ENCODE data around the gene DYNC1H1. TPM values are rescaled to one million over a fixed set of nuclear protein-coding genes. Genes with fewer than 3 reads are reported as not detected.
"Not testable (repeated sequence)": the region's sequence is repeated elsewhere in the genome, so short reads cannot be mapped to it uniquely, and the experiment has no call there.

DYNC1H1 gene
- total RNA-seq, 2 experiments from 2014 or later: 209 to 291 TPM

- no peak overlapping the region for H2AFZ ChIP-seq (ENCODE audit: low read length)
- no peaks in the 10 kb centered on the region for H3K9me3 ChIP-seq (ENCODE audit: low read length)
- TF ChIP-seq CTCF (conservative IDR thresholded peaks at IDR 0.05; ENCODE audit: low read length) (no peak), EZH2phosphoT487 (IDR thresholded peaks at IDR 0.05; ENCODE audit: borderline replicate concordance, low read depth, low read length) (no peak)
- CTCF ChIA-PET (ENCODE audit: unreplicated experiment): no interaction called here
- POLR2A ChIA-PET: interaction anchor here (1.0 to 1.2 kb wide), 3 partner anchors 16 to 197 kb away, joined by 3 to 4 read pairs (median 3); no protein-coding TSS in a partner anchor
- no peaks in the 10 kb centered on the region for H3K9me2 ChIP-seq (ENCODE audit: insufficient read depth, low read length)
- H3K4me3 ChIP-seq (ENCODE audit: low read depth, low read length, poor library complexity, severe bottlenecking): no peak overlapping the region
- no peak for DNase-seq (ENCODE audit: low spot score)
- peaks cover 21% of the 10 kb centered on the region for H3K36me3 ChIP-seq (ENCODE audit: insufficient read depth, low read length)
- peaks cover 35% of the 10 kb centered on the region for H3K4me1 ChIP-seq (ENCODE audit: insufficient read depth, low read length, poor library complexity, severe bottlenecking)
- H3K79me2 ChIP-seq (ENCODE audit: insufficient read depth, low read depth, low read length): peaks cover 79% of the 10 kb centered on the region
- BruUV-seq (replicated peaks): no TSS peak
- peaks cover 17% of the 10 kb centered on the region; the same call in 1 of the 2 replicates for H4K20me1 ChIP-seq (ENCODE audit: insufficient read depth, low read length)
- H3K4me2 ChIP-seq (ENCODE audit: low read length): 0 out of 2 replicates have a peak overlapping the region, but pooled peaks have one; percentile 14
- no peak overlapping the region for H3K27ac ChIP-seq (ENCODE audit: low read depth, low read length, poor library complexity, severe bottlenecking)
- intact Hi-C loops (cut with micrococcal nuclease; ENCODE audit: unreplicated experiment): no loop called here
Measured at GRCh38 chr14:101968186-101968585, 3.8 kb downstream of the DYNC1H1 start.

- Histone ChIP-seq H2AFZ (ENCODE audit: low read length) (no peak overlapping the region), H3K4me1 (ENCODE audit: insufficient read depth, low read length, poor library complexity, severe bottlenecking) (peaks cover 30% of the 10 kb centered on the region), H3K27ac (ENCODE audit: low read depth, low read length, poor library complexity, severe bottlenecking) (peak overlapping the region; percentile 47), H3K9me3 (ENCODE audit: low read length) (no peaks in the 10 kb centered on the region), H3K4me2 (ENCODE audit: low read length) (peak overlapping the region; percentile 41), H3K79me2 (ENCODE audit: insufficient read depth, low read depth, low read length) (peaks cover 92% of the 10 kb centered on the region), H3K9me2 (ENCODE audit: insufficient read depth, low read length) (no peaks in the 10 kb centered on the region), H4K20me1 (ENCODE audit: insufficient read depth, low read length) (peaks cover 17% of the 10 kb centered on the region; the same call in 1 of the 2 replicates), H3K36me3 (ENCODE audit: insufficient read depth, low read length) (peaks cover 21% of the 10 kb centered on the region), H3K4me3 (ENCODE audit: low read depth, low read length, poor library complexity, severe bottlenecking) (no peak overlapping the region)
- CTCF ChIA-PET (ENCODE audit: unreplicated experiment): interaction anchor here (0.9 kb wide), 1 partner anchor 22 kb away, joined by 3 read pairs; no protein-coding TSS in a partner anchor
- peak; percentile 60 for DNase-seq (ENCODE audit: low spot score)
- POLR2A ChIA-PET: interaction anchor here (0.7 kb wide), 1 partner anchor 73 kb away, joined by 4 read pairs; no protein-coding TSS in a partner anchor
- intact Hi-C loops (cut with micrococcal nuclease; ENCODE audit: unreplicated experiment): no loop called here
- TF ChIP-seq CTCF (conservative IDR thresholded peaks at IDR 0.05; ENCODE audit: low read length) (no peak), EZH2phosphoT487 (IDR thresholded peaks at IDR 0.05; ENCODE audit: borderline replicate concordance, low read depth, low read length) (no peak)
- BruUV-seq (replicated peaks): no TSS peak
Measured at GRCh38 chr14:101969481-101969880, 5.1 kb downstream of the DYNC1H1 start.

GRCh38 chr14:101970830-101971400 is 6.5 kb downstream of the DYNC1H1 start:
- Histone ChIP-seq H3K9me3 (ENCODE audit: low read length) (no peaks in the 10 kb centered on the region), H3K79me2 (ENCODE audit: insufficient read depth, low read depth, low read length) (peaks cover 91% of the 10 kb centered on the region), H2AFZ (ENCODE audit: low read length) (no peak overlapping the region), H3K4me2 (ENCODE audit: low read length) (no peak overlapping the region), H3K4me3 (ENCODE audit: low read depth, low read length, poor library complexity, severe bottlenecking) (no peak overlapping the region), H3K4me1 (ENCODE audit: insufficient read depth, low read length, poor library complexity, severe bottlenecking) (peaks cover 30% of the 10 kb centered on the region), H4K20me1 (ENCODE audit: insufficient read depth, low read length) (peaks cover 14% of the 10 kb centered on the region), H3K36me3 (ENCODE audit: insufficient read depth, low read length) (peaks cover 28% of the 10 kb centered on the region), H3K27ac (ENCODE audit: low read depth, low read length, poor library complexity, severe bottlenecking) (no peak overlapping the region), H3K9me2 (ENCODE audit: insufficient read depth, low read length) (no peaks in the 10 kb centered on the region)
- no peak for DNase-seq (ENCODE audit: low spot score)
- POLR2A ChIA-PET: no interaction called here
- intact Hi-C loops (cut with micrococcal nuclease; ENCODE audit: unreplicated experiment): no loop called here
- BruUV-seq (replicated peaks): no TSS peak
- CTCF ChIA-PET (ENCODE audit: unreplicated experiment): no interaction called here
- TF ChIP-seq EZH2phosphoT487 (IDR thresholded peaks at IDR 0.05; ENCODE audit: borderline replicate concordance, low read depth, low read length) (no peak), CTCF (conservative IDR thresholded peaks at IDR 0.05; ENCODE audit: low read length) (no peak)

GRCh38 chr14:101971458-101971857 is 7.1 kb downstream of the DYNC1H1 start:
- BruUV-seq (replicated peaks); DNase-seq (ENCODE audit: low spot score); H3K4me3 ChIP-seq (ENCODE audit: low read depth, low read length, poor library complexity, severe bottlenecking); H3K4me2 ChIP-seq (ENCODE audit: low read length); H4K20me1 ChIP-seq (ENCODE audit: insufficient read depth, low read length); H2AFZ ChIP-seq (ENCODE audit: low read length); H3K9me3 ChIP-seq (ENCODE audit: low read length); H3K9me2 ChIP-seq (ENCODE audit: insufficient read depth, low read length); CTCF ChIA-PET (ENCODE audit: unreplicated experiment); H3K27ac ChIP-seq (ENCODE audit: low read depth, low read length, poor library complexity, severe bottlenecking); intact Hi-C loops (cut with micrococcal nuclease; ENCODE audit: unreplicated experiment): not testable (repeated sequence)
- Histone ChIP-seq H3K79me2 (ENCODE audit: insufficient read depth, low read depth, low read length) (peaks cover 86% of the 10 kb centered on the region), H3K36me3 (ENCODE audit: insufficient read depth, low read length) (peaks cover 34% of the 10 kb centered on the region), H3K4me1 (ENCODE audit: insufficient read depth, low read length, poor library complexity, severe bottlenecking) (peaks cover 25% of the 10 kb centered on the region)
- POLR2A ChIA-PET: interaction anchor here (0.6 kb wide), 1 partner anchor 14 kb away, joined by 6 read pairs; no protein-coding TSS in a partner anchor

Data from OCI-LY7 (cell line).